ENCODE measurements around the gene P2RY4.
A peak's percentile ranks its signal among the peaks of the same experiment; 100 is the strongest.
"Not testable (repeated sequence)": the region's sequence is repeated elsewhere in the genome, so short reads cannot be mapped to it uniquely, and the experiment has no call there.

Gene P2RY4

GRCh38 chrX:70260104-70260503 lies at the start of gene P2RY4:
Gene P2RY4, minus strand, starts transcription at chrX:70260204. Its CDS starts 580 bp downstream, at chrX:70259624.
- DNase-seq: no peak

GRCh38 chrX:70301716-70302115 lies 41.7 kb upstream of the P2RY4 start:
- no peak for DNase-seq

GRCh38 chrX:70293621-70294020 lies 33.6 kb upstream of the P2RY4 start:
- DNase-seq: no peak

- DNase-seq: no peak
Observed at GRCh38 chrX:70292788-70293187, 32.8 kb upstream of the P2RY4 start.

GRCh38 chrX:70289793-70290770 lies 30.1 kb upstream of the P2RY4 start, which contains the start of the genes KIF4A and PDZD11:
Gene KIF4A, plus strand, starts transcription at chrX:70290104. Its CDS starts 355 bp downstream, at chrX:70290459.
Gene PDZD11, minus strand, starts transcription at chrX:70289927. Its CDS starts 586 bp downstream, at chrX:70289341.
- DNase-seq: peak; percentile 90

GRCh38 chrX:70289168-70289792 lies 29.3 kb upstream of the P2RY4 start:
- no peak for DNase-seq

GRCh38 chrX:70281951-70282350 lies 21.9 kb upstream of the P2RY4 start, which contains the start of gene RAB41:
Gene RAB41, plus strand, starts transcription at chrX:70282172. Its CDS starts 46 bp downstream, at chrX:70282218.
- no peak for DNase-seq

- no peak for DNase-seq
Observed at GRCh38 chrX:70280573-70280972, 20.6 kb upstream of the P2RY4 start.

GRCh38 chrX:70279081-70279480 lies 19.1 kb upstream of the P2RY4 start:
- DNase-seq: no peak

GRCh38 chrX:70274029-70274428 lies 14.0 kb upstream of the P2RY4 start:
- not testable (repeated sequence) for DNase-seq

GRCh38 chrX:70268034-70268433 lies 8.0 kb upstream of the P2RY4 start, which contains the start of gene ARR3:
Gene ARR3, plus strand, starts transcription at chrX:70268334. Its CDS starts 1,052 bp downstream, at chrX:70269386.
- DNase-seq: no peak

- no peak for DNase-seq
Observed at GRCh38 chrX:70264784-70265183, 4.8 kb upstream of the P2RY4 start.

- no peak for DNase-seq
Observed at GRCh38 chrX:70262952-70263567, 3.1 kb upstream of the P2RY4 start.

GRCh38 chrX:70257423-70258288 lies 2.3 kb downstream of the P2RY4 start:
- DNase-seq: no peak

- no peak for DNase-seq
Observed at GRCh38 chrX:70255452-70255851, 4.6 kb downstream of the P2RY4 start.

- no peak for DNase-seq
Observed at GRCh38 chrX:70254909-70255308, 5.1 kb downstream of the P2RY4 start.

GRCh38 chrX:70254063-70254400 lies 6.0 kb downstream of the P2RY4 start:
- no peak for DNase-seq

GRCh38 chrX:70253377-70254062 lies 6.5 kb downstream of the P2RY4 start:
- DNase-seq: no peak

- DNase-seq: no peak
Observed at GRCh38 chrX:70252491-70252890, 7.5 kb downstream of the P2RY4 start.

GRCh38 chrX:70247252-70247651 lies 12.8 kb downstream of the P2RY4 start:
- no peak for DNase-seq

GRCh38 chrX:70244881-70245280 lies 15.1 kb downstream of the P2RY4 start:
- DNase-seq: no peak

- DNase-seq: not testable (repeated sequence)
Observed at GRCh38 chrX:70243601-70244000, 16.4 kb downstream of the P2RY4 start.
